Thyroid gland (tissue), 4 donors: Measurements from ENCODE around the gene JAKMIP1. TPM values are rescaled to one million over a fixed set of nuclear protein-coding genes. Genes with fewer than 3 reads are reported as not detected.
"Not testable (repeated sequence)": the region's sequence is repeated elsewhere in the genome, so short reads cannot be mapped to it uniquely, and the experiment has no call there.

Source experiments
- DNase-seq, 2 donors: peaks; one replicate each; pipeline ENCODE4 v3.0.0-alpha.2; 2019
- H3K27ac ChIP-seq, 3 donors: fragments of 200-600 bp; sonication (generic); 1 replicate in 2 of 3; 2 replicates in 1 of 3; pipeline ENCODE4 v1.5.1; 2016 to 2019; ENCODE audit warnings: mild to moderate bottlenecking in 1 of 3, moderate library complexity in 1 of 3
- H3K27me3 ChIP-seq: fragments of 200-600 bp; sonication (generic); one replicate; pipeline ENCODE4 v1.5.1; 2019
- H3K36me3 ChIP-seq, 2 donors: fragments of 200-600 bp; sonication (generic); one replicate each; pipeline ENCODE4 v1.5.1; 2016 to 2019
- H3K4me1 ChIP-seq, 2 donors: fragments of 200-600 bp; sonication (generic); one replicate each; pipeline ENCODE4 v1.5.1; 2017 to 2019
- H3K4me3 ChIP-seq, 3 donors: fragments of 200-600 bp; sonication (generic); replicated peaks in 1 of 3; 1 replicate in 2 of 3; 2 replicates in 1 of 3; pipeline ENCODE4 v1.5.1; 2016; ENCODE audit warnings: mild to moderate bottlenecking in 1 of 3
- H3K9me3 ChIP-seq: fragments of 200-600 bp; sonication (generic); one replicate; pipeline ENCODE4 v1.5.1; 2017
- POLR2A ChIP-seq, 2 donors: fragments of 450-650 bp; IDR thresholded peaks; one replicate each; pipeline ENCODE4 v1.6.1; 2017; ENCODE audit warnings: antibody characterized with exemption in 2 of 2, mild to moderate bottlenecking in 2 of 2, moderate library complexity in 1 of 2
- WGBS, 2 donors: methylation state at CpG; one replicate each; pipeline ENCODE4 v1.1.5; 2017; 5-methylcytosine and 5-hydroxymethylcytosine counted together
- intact Hi-C: fragments of 100-400 bp; cut with DNase I; formaldehyde crosslinking; loops from one replicate; pipeline ENCODE4 v1.15.1; 2023
- total RNA-seq, 4 donors: library from RNA; depleted of rRNA; stranded (reverse); fragments of >200 nt; gene quantifications; one replicate each; pipeline ENCODE4 v1.2.3, GENCODE V29; 2016
- TF ChIP-seq, protein P1 (sequence below), 6 experiments: fragments of 200-600 bp in 3 of 6; fragments of 450-650 bp in 3 of 6; sonication (generic) in 3 of 6; IDR thresholded peaks; one replicate each; pipeline ENCODE4 v1.5.1; 2016 to 2019; ENCODE audit warnings: antibody characterized with exemption in 6 of 6, mild to moderate bottlenecking in 2 of 6, inconsistent platforms in 1 of 6, moderate library complexity in 1 of 6

Gene JAKMIP1
- total RNA-seq, 4 donors from 2014 or later = 0.67 to 1.9 (median 1.1) TPM

DNA sequence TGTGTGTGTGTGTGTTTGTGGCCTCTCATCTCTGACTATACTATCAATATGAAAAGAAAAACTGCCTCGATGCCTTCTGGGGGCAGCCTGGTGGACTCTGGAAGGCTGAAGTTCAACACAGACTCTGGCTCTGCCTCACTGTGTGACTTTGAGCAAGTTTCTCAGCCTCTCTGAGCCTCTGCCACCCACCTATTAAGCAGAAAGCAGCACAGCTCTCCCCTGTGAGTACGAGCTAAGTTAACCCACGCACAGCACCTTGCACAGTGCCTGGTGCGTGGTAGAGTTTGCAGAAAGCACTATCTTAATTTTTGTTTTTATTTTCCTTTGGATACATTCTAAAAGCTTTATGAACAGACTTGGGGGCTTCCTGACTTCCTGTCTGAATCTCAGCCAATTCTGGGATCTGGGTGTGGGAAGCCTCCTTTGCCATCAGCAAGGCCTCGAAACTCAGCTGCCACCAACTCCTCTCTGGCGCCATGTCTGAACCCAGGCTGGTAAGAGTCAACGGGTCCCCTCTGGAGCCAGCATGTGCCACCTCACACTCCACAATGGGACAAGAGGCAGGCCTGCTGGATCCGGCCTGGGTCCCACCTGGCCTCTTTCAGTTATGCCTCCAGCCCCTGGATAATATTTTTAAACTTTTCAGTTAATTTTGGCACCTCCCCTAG is 57.3 kb downstream of the JAKMIP1 start:
- no peak overlapping the region for H3K4me3 ChIP-seq
- DNase-seq = no peak
- intact Hi-C loops = no loop called here
- no peaks in the 10 kb centered on the region for H3K36me3 ChIP-seq
- H3K4me1 ChIP-seq = no peaks in the 10 kb centered on the region
- H3K27ac ChIP-seq = no peak overlapping the region
- WGBS, 2 donors = 86 to 91% methylated on average over 7 to 8 of the region's 8 CpGs
- no peaks in the 10 kb centered on the region for H3K9me3 ChIP-seq
- TF ChIP-seq, protein P1, sequence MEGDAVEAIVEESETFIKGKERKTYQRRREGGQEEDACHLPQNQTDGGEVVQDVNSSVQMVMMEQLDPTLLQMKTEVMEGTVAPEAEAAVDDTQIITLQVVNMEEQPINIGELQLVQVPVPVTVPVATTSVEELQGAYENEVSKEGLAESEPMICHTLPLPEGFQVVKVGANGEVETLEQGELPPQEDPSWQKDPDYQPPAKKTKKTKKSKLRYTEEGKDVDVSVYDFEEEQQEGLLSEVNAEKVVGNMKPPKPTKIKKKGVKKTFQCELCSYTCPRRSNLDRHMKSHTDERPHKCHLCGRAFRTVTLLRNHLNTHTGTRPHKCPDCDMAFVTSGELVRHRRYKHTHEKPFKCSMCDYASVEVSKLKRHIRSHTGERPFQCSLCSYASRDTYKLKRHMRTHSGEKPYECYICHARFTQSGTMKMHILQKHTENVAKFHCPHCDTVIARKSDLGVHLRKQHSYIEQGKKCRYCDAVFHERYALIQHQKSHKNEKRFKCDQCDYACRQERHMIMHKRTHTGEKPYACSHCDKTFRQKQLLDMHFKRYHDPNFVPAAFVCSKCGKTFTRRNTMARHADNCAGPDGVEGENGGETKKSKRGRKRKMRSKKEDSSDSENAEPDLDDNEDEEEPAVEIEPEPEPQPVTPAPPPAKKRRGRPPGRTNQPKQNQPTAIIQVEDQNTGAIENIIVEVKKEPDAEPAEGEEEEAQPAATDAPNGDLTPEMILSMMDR (IDR thresholded peaks at IDR 0.05) = no peak
- TF ChIP-seq POLR2A (IDR thresholded peaks at IDR 0.05) = no peak
- H3K27me3 ChIP-seq = no peaks in the 10 kb centered on the region

DNA sequence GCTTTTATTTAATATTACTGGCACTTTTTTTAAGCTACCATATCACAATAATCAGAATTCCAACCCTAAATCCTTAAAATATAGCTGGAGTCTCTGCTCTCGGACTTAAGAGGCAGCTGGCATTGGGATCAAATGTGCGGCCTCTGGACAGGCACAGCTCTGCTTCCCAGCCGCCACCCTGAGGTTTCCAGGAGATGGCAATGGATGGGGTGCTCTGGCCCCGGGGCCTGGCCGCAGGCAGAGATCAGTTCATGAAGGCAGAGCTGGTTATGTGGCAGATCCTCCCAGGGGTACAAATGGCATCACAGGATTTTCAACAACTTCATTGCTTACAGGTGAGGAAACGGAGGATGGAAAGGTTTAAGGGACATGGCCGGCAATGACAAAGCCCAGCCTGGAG is 57.8 kb downstream of the JAKMIP1 start:
- TF ChIP-seq POLR2A (IDR thresholded peaks at IDR 0.05) = no peak
- TF ChIP-seq, protein P1 (IDR thresholded peaks at IDR 0.05) = no peak
- no peak overlapping the region for H3K4me3 ChIP-seq
- no peaks in the 10 kb centered on the region for H3K4me1 ChIP-seq
- H3K27me3 ChIP-seq = no peaks in the 10 kb centered on the region
- no peak for DNase-seq
- no peak overlapping the region for H3K27ac ChIP-seq
- no peaks in the 10 kb centered on the region for H3K9me3 ChIP-seq
- H3K36me3 ChIP-seq = no peaks in the 10 kb centered on the region
- 93 to 95% methylated on average over 7 of the region's 7 CpGs for WGBS, 2 donors
- intact Hi-C loops = no loop called here

DNA sequence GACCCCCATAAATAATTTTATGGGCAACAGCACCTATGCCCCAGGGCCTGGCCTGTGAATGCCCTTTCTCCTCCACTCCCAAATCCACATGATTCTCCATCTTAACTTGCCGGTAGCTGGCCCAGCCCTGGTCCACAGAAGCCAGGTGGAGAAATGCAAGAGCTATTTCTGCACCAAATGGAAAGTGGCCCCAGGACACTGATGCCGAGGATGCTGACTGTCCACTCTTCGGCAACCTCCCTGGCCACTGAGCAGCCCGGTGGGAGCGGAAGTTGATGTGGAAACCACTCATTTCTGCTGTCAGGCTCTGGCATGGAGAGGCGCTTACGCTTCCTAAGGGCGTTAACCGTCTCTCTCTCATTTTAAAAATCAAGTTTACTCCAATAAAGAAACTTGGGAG is 58.8 kb downstream of the JAKMIP1 start:
- H3K27me3 ChIP-seq = no peaks in the 10 kb centered on the region
- H3K4me1 ChIP-seq = no peaks in the 10 kb centered on the region
- DNase-seq = no peak
- WGBS, 2 donors = 75 to 89% methylated on average over 9 of the region's 9 CpGs
- intact Hi-C loops = no loop called here
- no peaks in the 10 kb centered on the region for H3K36me3 ChIP-seq
- TF ChIP-seq, protein P1 (IDR thresholded peaks at IDR 0.05) = no peak
- TF ChIP-seq POLR2A (IDR thresholded peaks at IDR 0.05) = no peak
- H3K4me3 ChIP-seq = no peak overlapping the region
- no peaks in the 10 kb centered on the region for H3K9me3 ChIP-seq
- H3K27ac ChIP-seq = no peak overlapping the region

DNA sequence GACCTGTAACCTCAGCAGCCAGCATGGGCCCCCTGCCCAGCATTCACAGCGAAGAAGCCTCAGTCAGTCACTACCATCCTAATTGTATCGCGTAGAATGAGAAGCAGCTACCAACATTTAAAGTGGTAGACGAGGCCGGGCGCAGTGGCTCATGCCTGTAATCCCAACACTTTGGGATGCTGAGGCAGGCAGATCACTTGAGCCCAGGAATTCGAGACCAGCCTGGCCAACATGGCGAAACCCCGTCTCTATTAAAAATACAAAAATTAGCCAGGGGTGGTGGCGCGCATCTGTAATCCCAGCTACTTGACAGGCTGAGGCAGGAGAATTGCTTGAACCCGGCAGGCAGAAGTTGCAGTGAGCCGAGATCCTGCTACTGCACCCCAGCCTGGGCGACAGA is 59.3 kb downstream of the JAKMIP1 start:
- H3K27me3 ChIP-seq, intact Hi-C loops, H3K4me3 ChIP-seq, H3K36me3 ChIP-seq, DNase-seq, H3K4me1 ChIP-seq, H3K9me3 ChIP-seq, H3K27ac ChIP-seq: not testable (repeated sequence)
- 89 to 90% methylated on average over 14 of the region's 14 CpGs for WGBS, 2 donors

DNA sequence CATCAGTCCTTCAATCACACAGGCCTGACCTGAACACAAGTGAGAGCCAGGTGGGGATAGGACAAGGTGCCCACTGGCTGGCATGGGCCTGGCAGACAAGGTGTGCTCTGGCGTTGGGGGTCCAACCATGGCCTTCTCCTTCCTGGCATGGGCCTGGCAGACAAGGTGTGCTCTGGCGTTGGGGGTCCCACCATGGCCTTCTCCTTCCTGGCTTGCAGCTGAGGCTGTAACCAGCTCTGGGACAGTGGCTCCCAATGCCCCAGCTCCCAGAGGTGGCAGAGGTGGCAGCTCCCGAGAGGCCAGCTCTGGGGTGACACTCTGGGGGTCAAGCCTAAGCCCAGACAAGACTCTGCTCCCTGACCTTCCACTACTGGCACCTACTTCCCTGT is 62.6 kb downstream of the JAKMIP1 start:
- Histone ChIP-seq H3K4me1 (no peaks in the 10 kb centered on the region), H3K27ac (no peak overlapping the region), H3K36me3 (no peaks in the 10 kb centered on the region), H3K27me3 (no peaks in the 10 kb centered on the region), H3K9me3 (no peaks in the 10 kb centered on the region), H3K4me3 (no peak overlapping the region)
- TF ChIP-seq POLR2A (IDR thresholded peaks at IDR 0.05) = no peak
- TF ChIP-seq, protein P1 (IDR thresholded peaks at IDR 0.05) = no peak
- intact Hi-C loops = no loop called here
- DNase-seq = no peak
- 100% methylated on average over 1 to 2 of the region's 3 CpGs for WGBS, 2 donors
